ENCODE measurements around the gene DHDDS.

DNA sequence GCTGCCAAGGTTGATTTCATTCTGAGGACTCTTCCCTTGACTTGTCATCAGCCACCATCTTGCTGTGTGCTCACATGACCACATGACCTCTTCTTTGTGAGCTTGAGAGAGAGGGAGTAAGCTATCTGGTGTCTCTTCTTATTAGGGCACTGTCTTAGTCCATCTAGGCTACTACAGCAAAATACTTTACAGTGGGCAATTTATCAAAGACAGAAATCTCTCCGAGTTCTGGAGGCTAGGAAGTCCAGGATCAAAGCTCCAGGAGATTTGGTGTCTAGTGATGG, 85.6 kb downstream of the DHDDS start:
- TF ChIP-seq CTCF (IDR thresholded peaks at IDR 0.05) (no peak), EZH2phosphoT487 (IDR thresholded peaks at IDR 0.05) (no peak)
